K562 (cell line): ENCODE data around the gene NR5A1. TPM values are rescaled to one million over a fixed set of nuclear protein-coding genes. Genes with fewer than 3 reads are reported as not detected.

ENCODE experiments used
- ATAC-seq: fragments of 200-7000 bp; cut with Tn5 transposase; 3 replicates; pipeline ENCODE4 v1.9.1; 2020; ENCODE audit warnings: moderate library complexity
- BruUV-seq: library from RNA; stranded (reverse); fragments of 400-500 nt; replicated peaks from 2 replicates; lab custom pipeline; 2021; lab: Mats Ljungman, UMichigan
- CTCF ChIA-PET: fragments of 300-600 bp; formaldehyde crosslinking; extraction: SDS; loops from one replicate; lab custom pipeline; 2021; ENCODE audit warnings: low intra/inter-chr PET ratio; lab: Yijun Ruan, JAX
- POLR2A ChIA-PET: fragments of 300-600, 350-650 bp; sonication (Branson Sonifier 250); formaldehyde crosslinking; extraction: SDS; loops from one replicate; lab custom pipeline; 2021; ENCODE audit warnings: antibody characterized with exemption, inconsistent platforms; lab: Yijun Ruan, JAX
- DNase-seq, 4 experiments: peaks; one replicate each; pipeline versions ENCODE4 v3.0.0 to v3.0.0-alpha.2; 2011 to 2018; ENCODE audit warnings: low spot score in 3 of 4, mixed read lengths in 3 of 4; ENCODE audit errors: extremely low read depth in 1 of 4
- FAIRE-seq: peaks from 2 replicates; lab custom pipeline; 2011; peaks lifted over from hg19 to GRCh38; lab: Jason Lieb, UNC
- H2AFZ ChIP-seq: 2 replicates; pipeline ENCODE4 v1.6.0; 2011; ENCODE audit warnings: low read depth, low read length, control low read depth, inconsistent platforms
- H3K27ac ChIP-seq: fragments of 200-600 bp; 3 replicates; pipeline ENCODE4 v1.8.0; 2011; ENCODE audit warnings: low read depth, mild to moderate bottlenecking, control low read depth, inconsistent platforms, low read length, moderate library complexity, mixed read lengths; ENCODE audit errors: extremely low read depth
- H3K27me3 ChIP-seq, 2 experiments: fragments of 300-600 bp in 1 of 2; 2 replicates in 1 of 2; 3 replicates in 1 of 2; pipeline versions ENCODE4 v1.6.0 to v1.8.0; 2011; ENCODE audit warnings: inconsistent platforms in 2 of 2, low read length in 2 of 2, mild to moderate bottlenecking in 1 of 2, mixed read lengths in 1 of 2, moderate library complexity in 1 of 2; ENCODE audit not compliant: control insufficient read depth in 2 of 2, insufficient read depth in 2 of 2
- H3K36me3 ChIP-seq: fragments of 300-600 bp; 3 replicates; pipeline ENCODE4 v1.8.0; 2011; ENCODE audit warnings: mild to moderate bottlenecking, low read length, inconsistent platforms; ENCODE audit not compliant: control insufficient read depth, insufficient read depth
- H3K4me1 ChIP-seq, 2 experiments: fragments of 200-600 bp in 1 of 2; replicated peaks in 1 of 2; 2 replicates in 1 of 2; 3 replicates in 1 of 2; pipeline versions ENCODE4 v1.5.1 to v1.8.0; 2011; ENCODE audit warnings: inconsistent platforms in 2 of 2, low read length in 2 of 2, mild to moderate bottlenecking in 1 of 2, mixed read lengths in 1 of 2, moderate library complexity in 1 of 2; ENCODE audit not compliant: control insufficient read depth in 2 of 2, insufficient read depth in 2 of 2
- H3K4me2 ChIP-seq: 2 replicates; pipeline ENCODE4 v1.6.1; 2011; ENCODE audit warnings: low read length, control low read depth, inconsistent platforms, mixed read lengths; ENCODE audit not compliant: insufficient read depth
- H3K4me3 ChIP-seq: fragments of 200-600 bp; sonication (generic), shearing (Covaris generic); 2 replicates; pipeline ENCODE4 v1.5.1; 2016; ENCODE audit warnings: control low read depth, inconsistent platforms
- H3K79me2 ChIP-seq: fragments of 200-600 bp; 3 replicates; pipeline ENCODE4 v1.8.0; 2011; ENCODE audit warnings: low read length, inconsistent platforms; ENCODE audit not compliant: control insufficient read depth, insufficient read depth
- H3K9ac ChIP-seq, 2 experiments: 2 replicates each; pipeline versions ENCODE4 v1.6.0 to v1.6.1; 2011; ENCODE audit warnings: low read depth in 2 of 2, low read length in 2 of 2, control low read depth in 1 of 2, inconsistent platforms in 1 of 2, mild to moderate bottlenecking in 1 of 2, mixed read lengths in 1 of 2; ENCODE audit not compliant: insufficient read depth in 1 of 2
- H3K9me1 ChIP-seq: one replicate; pipeline ENCODE4 v1.6.0; 2011; ENCODE audit warnings: inconsistent platforms, mild to moderate bottlenecking, low read length, moderate library complexity; ENCODE audit not compliant: control insufficient read depth, insufficient read depth
- H3K9me3 ChIP-seq: replicated peaks from 2 replicates; pipeline ENCODE4 v1.5.1; 2011; ENCODE audit warnings: low read depth, low read length, inconsistent platforms; ENCODE audit not compliant: control insufficient read depth, insufficient read depth
- H4K20me1 ChIP-seq: replicated peaks from 2 replicates; pipeline ENCODE4 v1.6.1; 2011; ENCODE audit warnings: low read length, inconsistent platforms, mixed read lengths; ENCODE audit not compliant: control insufficient read depth, insufficient read depth
- AFF1 ChIP-seq, 2 experiments: fragments of 450-650 bp; IDR thresholded peaks; 2 replicates each; pipeline ENCODE4 v1.6.1; 2018; ENCODE audit warnings: mild to moderate bottlenecking in 2 of 2, low read depth in 1 of 2; ENCODE audit not compliant: partially characterized antibody in 2 of 2
- CBFB ChIP-seq: sonication (generic); formaldehyde crosslinking; IDR thresholded peaks from 2 replicates; pipeline ENCODE4 v1.4.0; 2020; ENCODE audit warnings: mild to moderate bottlenecking, missing genetic modification reagents
- DEAF1 ChIP-seq: fragments of 450-650 bp; formaldehyde crosslinking; IDR thresholded peaks from 2 replicates; pipeline ENCODE4 v1.4.0; 2020; ENCODE audit warnings: mild to moderate bottlenecking, moderate library complexity
- DMBX1 ChIP-seq: fragments of 250-450 bp; sonication (Bioruptor Pico); IDR thresholded peaks from 2 replicates; pipeline ENCODE4 v1.8.0; 2022; ENCODE audit warnings: inconsistent platforms, mild to moderate bottlenecking, moderate library complexity, borderline replicate concordance
- ELK1 ChIP-seq: sonication (generic); formaldehyde crosslinking; IDR thresholded peaks from 2 replicates; pipeline ENCODE4 v1.8.1; 2022; ENCODE audit warnings: missing genetic modification reagents
- FUS ChIP-seq: fragments of 200-400 bp; formaldehyde crosslinking; optimal IDR thresholded peaks from 2 replicates; pipeline ENCODE3; 2017; ENCODE audit warnings: low read depth, low read length
- POLR3G ChIP-seq: IDR thresholded peaks from 2 replicates; pipeline ENCODE4 v1.6.1; 2011; ENCODE audit not compliant: insufficient read length, insufficient replicate concordance; ENCODE audit errors: extremely low read depth
- PTRF ChIP-seq: fragments of 450-650 bp; IDR thresholded peaks from 2 replicates; pipeline ENCODE4 v1.6.1; 2016; ENCODE audit warnings: mild to moderate bottlenecking, missing genetic modification characterization, missing compliant biosample characterization
- SRSF9 ChIP-seq: fragments of 200-400 bp; formaldehyde crosslinking; IDR thresholded peaks from 2 replicates; pipeline ENCODE4 v1.6.1; 2017; ENCODE audit warnings: low read depth, low read length, borderline replicate concordance
- ZNF609 ChIP-seq: sonication (generic); formaldehyde crosslinking; IDR thresholded peaks from 2 replicates; pipeline ENCODE4 v1.8.1; 2023; ENCODE audit warnings: missing genetic modification reagents, mild to moderate bottlenecking, borderline replicate concordance
- WGBS: fragments of 100-300 bp; shearing (Covaris generic); methylation state at CpG from one replicate; pipeline ENCODE4 v1.1.6; 2016; ENCODE audit warnings: low coverage, mixed read lengths; ENCODE audit not compliant: insufficient coverage; ENCODE audit errors: missing lambda C conversion rate; 5-methylcytosine and 5-hydroxymethylcytosine counted together
- in situ Hi-C: fragments of 300-500 bp; cut with MboI; formaldehyde crosslinking; loops from 4 replicates; pipeline ENCODE4 v1.15.0; 2018; ENCODE audit warnings: inconsistent platforms, mixed read lengths
- intact Hi-C: fragments of 100-400 bp; cut with micrococcal nuclease; formaldehyde crosslinking; loops from 2 replicates; pipeline ENCODE4 v1.14.2; 2022
- polyA plus RNA-seq, 8 experiments: library from polyadenylated mRNA; depleted of rRNA in 4 of 8; stranded (reverse) in 5 of 8; unstranded in 3 of 8; fragments of >200 nt; fragmentation: Nextera tagmentation in 2 of 8; fragmentation: Illumina TruSeq in 1 of 8; extraction: Ambion mirVana in 2 of 8; extraction: Trizol in 1 of 8; gene quantifications; 2 replicates each; pipeline versions ENCODE4 v1.2.1 to v1.2.3, GENCODE V29; 2011 to 2014; ENCODE audit warnings: inconsistent platforms in 1 of 8, missing spikeins in 1 of 8
- total RNA-seq, 7 experiments: library from RNA; depleted of rRNA in 6 of 7; stranded (reverse); fragments of >200 nt in 6 of 7; fragmentation: Illumina TruSeq in 2 of 7; extraction: Trizol in 2 of 7; gene quantifications; 2 replicates each; pipeline versions ENCODE4 v1.2.1 to v1.2.3, GENCODE V29; 2011 to 2021; ENCODE audit warnings: low replicate concordance in 1 of 7

Gene NR5A1
- total and polyA plus RNA-seq, 9 of the 15 experiments (the other 6 are each of a cell fraction or from before 2014, with no cell fraction given): 0.11 to 0.32 (median 0.20) TPM; not detected in 6

DNA sequence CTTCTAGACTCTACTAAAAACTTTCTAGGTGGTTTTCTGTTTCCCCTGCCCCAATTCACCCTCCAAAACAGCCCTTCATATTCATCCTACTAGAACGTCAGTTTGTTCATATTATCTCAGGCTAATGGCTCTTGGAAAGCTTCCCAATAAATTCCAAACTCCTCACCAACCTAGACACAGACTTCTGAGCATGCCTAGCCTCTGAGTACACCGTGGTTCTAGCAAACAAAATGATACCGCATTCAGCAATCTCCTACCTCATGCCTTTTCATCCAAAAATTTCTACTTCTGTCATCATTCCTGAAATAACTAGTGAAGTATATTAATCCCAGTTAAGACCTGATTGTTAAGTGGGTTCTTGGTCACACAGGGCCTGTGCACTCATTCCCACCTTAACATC lies 46.5 kb upstream of the NR5A1 start:
- H3K4me1 ChIP-seq: peaks cover 0 to 4% of the 10 kb centered on the region in 2 experiments; a peak in 3 of 5 replicates
- TF ChIP-seq AFF1 (IDR thresholded peaks at IDR 0.05; ENCODE audit: low read depth in 1 of 2, partially characterized antibody in 2 of 2) (no peak), FUS (no peak), CBFB (no peak), ZNF609 (CRISPR knock-in tag) (no peak), ELK1 (CRISPR knock-in tag) (no peak), DEAF1 (no peak), PTRF (tag) (no peak), SRSF9 (no peak), DMBX1 (CRISPR knock-in tag) (no peak), POLR3G (no peak)

More for the DNA sequence above, 46.5 kb upstream of the NR5A1 start:
- DNase-seq (no peak), FAIRE-seq (no peak), ATAC-seq (no peak)
- ChIA-PET POLR2A (no interaction called here), CTCF (interaction anchor here (0.9 to 5.8 kb wide), 2 partner anchors 157 to 159 kb away, joined by 3 to 84 read pairs; no protein-coding TSS in a partner anchor)
- no peak overlapping the region for H3K4me2 ChIP-seq
- no peak overlapping the region for H3K4me3 ChIP-seq
- H3K79me2 ChIP-seq: no peaks in the 10 kb centered on the region
- no peak overlapping the region for H2AFZ ChIP-seq
- H3K27me3 ChIP-seq: no peaks in the 10 kb centered on the region
- 83% methylated on average over 3 of the region's 3 CpGs for WGBS
- no peaks in the 10 kb centered on the region for H3K9me3 ChIP-seq
- no peak overlapping the region for H3K9ac ChIP-seq
- H4K20me1 ChIP-seq: peaks cover 6% of the 10 kb centered on the region; the same call in 1 of the 2 replicates
- no TSS peak for BruUV-seq
- intact Hi-C loops (loop anchor here (5.0 kb wide), 1 partner anchor 204 kb away; no protein-coding TSS in a partner anchor), in situ Hi-C loops (no loop called here)
- H3K36me3 ChIP-seq: peaks cover 42% of the 10 kb centered on the region
- H3K9me1 ChIP-seq: no peaks in the 10 kb centered on the region
- H3K27ac ChIP-seq: no peak overlapping the region
